H9 (cell line): ENCODE data around the gene PTOV1. TPM values are rescaled to one million over a fixed set of nuclear protein-coding genes. Genes with fewer than 3 reads are reported as not detected.

Experiments
- DNase-seq: peaks from one replicate; pipeline ENCODE4 v3.0.0-alpha.2; 2017
- H2AFZ ChIP-seq: one replicate; pipeline ENCODE4 v1.6.1; 2013; ENCODE audit warnings: mild to moderate bottlenecking, low read length, control low read depth, moderate library complexity
- H2AK5ac ChIP-seq: 2 replicates; pipeline ENCODE4 v1.6.1; 2013; ENCODE audit warnings: low read length, control low read depth, mixed read lengths; ENCODE audit not compliant: insufficient read length
- H2BK120ac ChIP-seq: one replicate; pipeline ENCODE4 v1.6.1; 2013; ENCODE audit warnings: low read depth, mild to moderate bottlenecking, low read length, control low read depth, inconsistent platforms; ENCODE audit not compliant: poor library complexity, severe bottlenecking
- H2BK12ac ChIP-seq: 2 replicates; pipeline ENCODE4 v1.6.1; 2013; ENCODE audit warnings: low read length, control low read depth, mixed read lengths, low read depth; ENCODE audit not compliant: insufficient read length
- H2BK15ac ChIP-seq: 2 replicates; pipeline ENCODE4 v1.6.1; 2013; ENCODE audit warnings: low read depth, low read length, control low read depth
- H2BK20ac ChIP-seq: one replicate; pipeline ENCODE4 v1.6.1; 2013; ENCODE audit warnings: low read depth, mild to moderate bottlenecking, low read length, control low read depth, inconsistent platforms; ENCODE audit not compliant: poor library complexity, severe bottlenecking
- H2BK5ac ChIP-seq: 2 replicates; pipeline ENCODE4 v1.6.1; 2013; ENCODE audit warnings: low read length, control low read depth, mixed read lengths; ENCODE audit not compliant: insufficient read length
- H3K14ac ChIP-seq: 2 replicates; pipeline ENCODE4 v1.6.1; 2013; ENCODE audit warnings: low read length, control low read depth; ENCODE audit not compliant: insufficient read depth
- H3K18ac ChIP-seq: 2 replicates; pipeline ENCODE4 v1.6.1; 2013; ENCODE audit warnings: low read depth, mild to moderate bottlenecking, mixed read lengths, low read length, control low read depth; ENCODE audit not compliant: insufficient read length
- H3K23ac ChIP-seq: 2 replicates; pipeline ENCODE4 v1.6.1; 2013; ENCODE audit warnings: low read length, control low read depth, mixed read lengths, low read depth; ENCODE audit not compliant: insufficient read length
- H3K23me2 ChIP-seq: 2 replicates; pipeline ENCODE4 v1.6.1; 2013; ENCODE audit warnings: low read depth, mild to moderate bottlenecking, mixed read lengths, low read length, control low read depth; ENCODE audit not compliant: insufficient read length, poor library complexity, severe bottlenecking
- H3K27ac ChIP-seq: 2 replicates; pipeline ENCODE4 v1.5.1; 2013; ENCODE audit warnings: low read length, control low read depth, mixed read lengths, low read depth; ENCODE audit not compliant: insufficient read length
- H3K27me3 ChIP-seq: 2 replicates; pipeline ENCODE4 v1.6.1; 2013; ENCODE audit warnings: low read length, control low read depth, inconsistent platforms; ENCODE audit not compliant: insufficient read depth
- H3K4ac ChIP-seq: 2 replicates; pipeline ENCODE4 v1.6.1; 2013; ENCODE audit warnings: low read depth, mild to moderate bottlenecking, control low read depth, inconsistent platforms, low read length, moderate library complexity
- H3K4me1 ChIP-seq: 2 replicates; pipeline ENCODE4 v1.6.1; 2013; ENCODE audit warnings: low read length, control low read depth, inconsistent platforms; ENCODE audit not compliant: insufficient read depth
- H3K4me2 ChIP-seq: 2 replicates; pipeline ENCODE4 v1.6.1; 2013; ENCODE audit warnings: low read length, control low read depth, mixed read lengths; ENCODE audit not compliant: insufficient read length, insufficient read depth
- H3K56ac ChIP-seq: 2 replicates; pipeline ENCODE4 v1.6.1; 2013; ENCODE audit warnings: low read depth, mild to moderate bottlenecking, mixed read lengths, low read length, control low read depth; ENCODE audit not compliant: insufficient read length
- H3K79me1 ChIP-seq: 2 replicates; pipeline ENCODE4 v1.6.1; 2013; ENCODE audit warnings: low read depth, mild to moderate bottlenecking, moderate library complexity, low read length, control low read depth, inconsistent platforms; ENCODE audit not compliant: insufficient read depth, poor library complexity, severe bottlenecking
- H3K79me2 ChIP-seq: 2 replicates; pipeline ENCODE4 v1.6.1; 2013; ENCODE audit warnings: low read length, control low read depth, inconsistent platforms; ENCODE audit not compliant: insufficient read depth
- H3K9ac ChIP-seq: 2 replicates; pipeline ENCODE4 v1.6.1; 2013; ENCODE audit warnings: low read length, control low read depth, mixed read lengths; ENCODE audit not compliant: insufficient read length; ENCODE audit errors: extremely low read depth
- H3K9me3 ChIP-seq: one replicate; pipeline ENCODE4 v1.6.1; 2013; ENCODE audit warnings: low read depth, low read length, inconsistent platforms; ENCODE audit not compliant: control insufficient read depth
- H3T11ph ChIP-seq: one replicate; pipeline ENCODE4 v1.6.1; 2013; ENCODE audit warnings: mild to moderate bottlenecking, low read length, control low read depth, inconsistent platforms
- H4K20me1 ChIP-seq: one replicate; pipeline ENCODE4 v1.6.1; 2013; ENCODE audit not compliant: control insufficient read depth, insufficient read length, insufficient read depth
- H4K5ac ChIP-seq: 2 replicates; pipeline ENCODE4 v1.6.1; 2013; ENCODE audit warnings: low read depth, mild to moderate bottlenecking, mixed read lengths, low read length, control low read depth; ENCODE audit not compliant: insufficient read length
- H4K8ac ChIP-seq: replicated peaks from 2 replicates; pipeline ENCODE4 v1.6.1; 2013; ENCODE audit warnings: low read length, control low read depth, mixed read lengths, low read depth; ENCODE audit not compliant: insufficient read length
- H4K91ac ChIP-seq: 2 replicates; pipeline ENCODE4 v1.6.1; 2013; ENCODE audit warnings: low read depth, mild to moderate bottlenecking, moderate library complexity, mixed read lengths, low read length, control low read depth; ENCODE audit not compliant: insufficient read length
- H3K27ac Mint-ChIP-seq, 3 experiments: 2 replicates in 2 of 3; 3 replicates in 1 of 3; pipeline ENCODE4 v1.8.0; 2020 to 2021; ENCODE audit warnings: mixed read lengths in 3 of 3, mild to moderate bottlenecking in 1 of 3, moderate library complexity in 1 of 3
- H3K27me3 Mint-ChIP-seq: 2 replicates; pipeline ENCODE4 v1.8.0; 2021; ENCODE audit warnings: low read depth, mild to moderate bottlenecking, moderate library complexity, mixed read lengths
- H3K36me3 Mint-ChIP-seq, 3 experiments: 2 replicates in 2 of 3; 3 replicates in 1 of 3; pipeline ENCODE4 v1.8.0; 2020 to 2021; ENCODE audit warnings: low read depth in 3 of 3, mixed read lengths in 3 of 3; ENCODE audit not compliant: insufficient read depth in 1 of 3
- H3K4me1 Mint-ChIP-seq, 2 experiments: 2 replicates each; pipeline ENCODE4 v1.8.0; 2020; ENCODE audit warnings: mixed read lengths in 2 of 2
- H3K4me3 Mint-ChIP-seq, 2 experiments: 2 replicates in 1 of 2; 3 replicates in 1 of 2; pipeline ENCODE4 v1.8.0; 2020 to 2021; ENCODE audit warnings: mild to moderate bottlenecking in 2 of 2, mixed read lengths in 2 of 2, moderate library complexity in 1 of 2
- H3K9me3 Mint-ChIP-seq, 2 experiments: 2 replicates in 1 of 2; 3 replicates in 1 of 2; pipeline ENCODE4 v1.8.0; 2020; ENCODE audit warnings: mild to moderate bottlenecking in 2 of 2, mixed read lengths in 2 of 2, moderate library complexity in 1 of 2
- CTCF ChIP-seq: fragments of 200-600 bp; sonication (generic); conservative IDR thresholded peaks from 3 replicates; pipeline ENCODE4 v1.8.0; 2021; ENCODE audit warnings: antibody characterized with exemption, mild to moderate bottlenecking
- WGBS: extraction: QIAGEN DNeasy Blood & Tissue Kit; methylation state at CpG from one replicate; pipeline ENCODE4 v1.1.7; 2013; ENCODE audit warnings: missing lambda C conversion rate, low lambda C conversion rate, mixed read lengths; ENCODE audit not compliant: insufficient read length; ENCODE audit errors: extremely low coverage; 5-methylcytosine and 5-hydroxymethylcytosine counted together
- total RNA-seq: library from RNA; stranded (reverse); gene quantifications from 2 replicates; pipeline ENCODE4 v1.2.1, GENCODE V29; 2021

Gene PTOV1
- total RNA-seq, 1 experiment from 2014 or later, result 309 TPM

- H3K27ac Mint-ChIP-seq, result peak overlapping the region in 1 of 3 experiments; percentile 87; a peak in 4 of 7 replicates
- H2BK15ac ChIP-seq, result no peak overlapping the region
These were observed 10.1 kb downstream of the PTOV1 start for GRCh38 chr19:49861107-49861506.

More at GRCh38 chr19:49861107-49861506, 10.1 kb downstream of the PTOV1 start:
- no peaks in the 10 kb centered on the region for H3K4me1 ChIP-seq
- no peak overlapping the region for H3K27ac ChIP-seq
- H3K79me2 ChIP-seq, result no peaks in the 10 kb centered on the region; the same call in 1 of the 2 replicates
- H3K36me3 Mint-ChIP-seq, result peaks cover 28 to 84% (median 69%) of the 10 kb centered on the region in 3 experiments
- H3K79me1 ChIP-seq, result peaks cover 5% of the 10 kb centered on the region
- no peak overlapping the region for H4K91ac ChIP-seq
- TF ChIP-seq CTCF, result no peak
- no peak overlapping the region for H4K8ac ChIP-seq
- no peak overlapping the region for H3K4ac ChIP-seq
- no peak overlapping the region for H3K14ac ChIP-seq
- H3K23me2 ChIP-seq, result no peaks in the 10 kb centered on the region
- H2AFZ ChIP-seq, result no peak overlapping the region
- H3K4me2 ChIP-seq, result no peak overlapping the region
- peaks cover 3% of the 10 kb centered on the region for H4K20me1 ChIP-seq
- no peak overlapping the region for H3K4me3 Mint-ChIP-seq
- no peak overlapping the region for H3K18ac ChIP-seq
- no peak overlapping the region for H3K56ac ChIP-seq
- peaks cover 16 to 34% of the 10 kb centered on the region in 2 experiments for H3K4me1 Mint-ChIP-seq
- no peak overlapping the region for H2AK5ac ChIP-seq
- no peak overlapping the region for H2BK5ac ChIP-seq
- no peak overlapping the region for H2BK12ac ChIP-seq
- peak; percentile 68 for DNase-seq
- H3K27me3 Mint-ChIP-seq, result peaks cover 3% of the 10 kb centered on the region
- H3K27me3 ChIP-seq, result no peaks in the 10 kb centered on the region
- no peak overlapping the region for H3T11ph ChIP-seq
- no peaks in the 10 kb centered on the region for H3K9me3 ChIP-seq
- H4K5ac ChIP-seq, result no peak overlapping the region
- H3K23ac ChIP-seq, result no peak overlapping the region
- no peak overlapping the region for H2BK120ac ChIP-seq
- no peak overlapping the region for H2BK20ac ChIP-seq
- no peak overlapping the region for H3K9ac ChIP-seq
- peaks cover 0 to 4% of the 10 kb centered on the region in 2 experiments; a peak in 1 of 5 replicates for H3K9me3 Mint-ChIP-seq
- no CpG with 5 or more reads among the region's 13 CpGs for WGBS
